Transverse colon (tissue), 4 donors: ENCODE results near the gene ADSL.

Experiments
- CTCF ChIP-seq, 5 experiments: fragments of 200-600 bp in 3 of 5; fragments of 450-650 bp in 2 of 5; sonication (generic) in 3 of 5; IDR thresholded peaks; 1 replicate in 2 of 5; 2 replicates in 3 of 5; pipeline ENCODE4 v1.5.1; 2016 to 2017; ENCODE audit warnings: antibody characterized with exemption in 5 of 5, inconsistent platforms in 3 of 5, mild to moderate bottlenecking in 2 of 5, moderate library complexity in 1 of 5
- POLR2AphosphoS5 ChIP-seq, 3 donors: sonication (generic); formaldehyde crosslinking; IDR thresholded peaks; one replicate each; pipeline ENCODE4 v1.6.1; 2016; ENCODE audit warnings: antibody characterized with exemption in 3 of 3

GRCh38 chr22:40309631-40310030, 36.7 kb upstream of the ADSL start:
- TF ChIP-seq CTCF (IDR thresholded peaks at IDR 0.05) (no peak), POLR2AphosphoS5 (IDR thresholded peaks at IDR 0.05) (no peak)
